Fibroblast of skin of left biceps (primary cell): ENCODE data around the gene BPIFB1.

Source experiments
- DNase-seq, 2 experiments: peaks; one replicate each; pipeline ENCODE4 v3.0.0-alpha.2; 2013; ENCODE audit warnings: low read depth in 2 of 2

The BPIFB1 gene

GRCh38 chr20:33298391-33298790 lies 15.4 kb downstream of the BPIFB1 start:
- DNase-seq = no peak

GRCh38 chr20:33299111-33299603 lies 16.1 kb downstream of the BPIFB1 start:
- peak in 1 of 2 experiments; percentile 8 for DNase-seq

GRCh38 chr20:33301192-33301930 lies 18.3 kb downstream of the BPIFB1 start:
- DNase-seq = no peak

- no peak for DNase-seq
These were observed 20.6 kb downstream of the BPIFB1 start for GRCh38 chr20:33303595-33303994.

- DNase-seq = no peak
These were observed 21.0 kb downstream of the BPIFB1 start for GRCh38 chr20:33304046-33304445.

- DNase-seq = no peak
These were observed 22.6 kb downstream of the BPIFB1 start for GRCh38 chr20:33305589-33306057.

GRCh38 chr20:33306228-33306627 lies 23.2 kb downstream of the BPIFB1 start:
- no peak for DNase-seq

GRCh38 chr20:33306807-33307206 lies 23.8 kb downstream of the BPIFB1 start:
- no peak for DNase-seq

GRCh38 chr20:33308668-33309067 lies 25.7 kb downstream of the BPIFB1 start:
- no peak for DNase-seq

- DNase-seq = no peak
These were observed 26.6 kb downstream of the BPIFB1 start for GRCh38 chr20:33309631-33310030.

GRCh38 chr20:33310327-33310899 lies 27.4 kb downstream of the BPIFB1 start:
- DNase-seq = no peak

GRCh38 chr20:33311011-33311410 lies 28.0 kb downstream of the BPIFB1 start:
- no peak for DNase-seq

- DNase-seq = no peak
These were observed 29.0 kb downstream of the BPIFB1 start for GRCh38 chr20:33311996-33312395.

GRCh38 chr20:33312583-33312982 lies 29.6 kb downstream of the BPIFB1 start:
- no peak for DNase-seq

- no peak for DNase-seq
These were observed 30.8 kb downstream of the BPIFB1 start for GRCh38 chr20:33313686-33314314.

- no peak for DNase-seq
These were observed 33.3 kb downstream of the BPIFB1 start for GRCh38 chr20:33316343-33316742.

GRCh38 chr20:33316958-33317357 lies 33.9 kb downstream of the BPIFB1 start:
- no peak for DNase-seq

GRCh38 chr20:33317424-33318095 lies 34.5 kb downstream of the BPIFB1 start:
- DNase-seq = no peak

GRCh38 chr20:33318096-33318429 lies 35.0 kb downstream of the BPIFB1 start:
- DNase-seq = no peak

GRCh38 chr20:33320006-33320405 lies 37.0 kb downstream of the BPIFB1 start:
- DNase-seq = no peak

GRCh38 chr20:33322456-33322855 lies 39.4 kb downstream of the BPIFB1 start:
- DNase-seq = no peak

GRCh38 chr20:33323236-33323635 lies 40.2 kb downstream of the BPIFB1 start:
- DNase-seq = no peak
